Measurements from ENCODE around the gene FAM9C.

FAM9C gene

GRCh38 chrX:13009273-13009672, 35.1 kb downstream of the FAM9C start:
- H3K27me3 ChIP-seq (ENCODE audit: control insufficient read depth in 1 of 2, insufficient read depth in 1 of 2, low read length in 2 of 2): no peaks in the 10 kb centered on the region
- H3K18ac ChIP-seq (ENCODE audit: low read depth in 1 of 2, low read length in 2 of 2): no peak overlapping the region
- no peak overlapping the region for H3K4me2 ChIP-seq (ENCODE audit: low read length, poor library complexity, severe bottlenecking)
- H2BK120ac ChIP-seq (ENCODE audit: low read depth, low read length): no peak overlapping the region
- H2AFZ ChIP-seq (ENCODE audit: low read depth, low read length): no peak overlapping the region
- H3K23ac ChIP-seq (ENCODE audit: low read length in 2 of 2): no peak overlapping the region
- no peak overlapping the region for H3K27ac ChIP-seq (ENCODE audit: low read length, poor library complexity, severe bottlenecking)
- H3K14ac ChIP-seq (ENCODE audit: low read length in 2 of 2): no peak overlapping the region
- WGBS: 100% methylated on average over 1 of the region's 3 CpGs
- no peak overlapping the region for H3K4me3 ChIP-seq (ENCODE audit: insufficient read depth in 1 of 2, low read depth in 1 of 2, low read length in 2 of 2)
- peak overlapping the region; percentile 46 to 58 for H3K4ac ChIP-seq (ENCODE audit: low read depth in 1 of 2, low read length in 2 of 2)
- no peak overlapping the region for H4K91ac ChIP-seq (ENCODE audit: low read length)
- H2BK15ac ChIP-seq (ENCODE audit: low read depth, poor library complexity, severe bottlenecking): no peak overlapping the region
- H4K8ac ChIP-seq (ENCODE audit: low read length): no peak overlapping the region
- H3K79me1 ChIP-seq (replicated peaks; ENCODE audit: low read length, poor library complexity, severe bottlenecking): no peaks in the 10 kb centered on the region
- H3K4me1 ChIP-seq (ENCODE audit: control insufficient read depth, insufficient read depth, low read depth, low read length): no peaks in the 10 kb centered on the region
- H2BK12ac ChIP-seq (ENCODE audit: low read length in 2 of 2): peak overlapping the region in 1 of 2 experiments; percentile 54
- H2AK5ac ChIP-seq (ENCODE audit: low read length, severe bottlenecking): no peak overlapping the region
- H3K9me3 ChIP-seq (ENCODE audit: control insufficient read depth, low read length): no peaks in the 10 kb centered on the region
- DNase-seq: no peak
- H2BK5ac ChIP-seq (ENCODE audit: low read depth, low read length, poor library complexity, severe bottlenecking): no peak overlapping the region
- H3K9ac ChIP-seq (ENCODE audit: low read length): no peak overlapping the region
- H3K36me3 ChIP-seq (ENCODE audit: control insufficient read depth in 1 of 2, insufficient read depth in 2 of 2, low read depth in 1 of 2, low read length in 2 of 2): no peaks in the 10 kb centered on the region

- no peaks in the 10 kb centered on the region for H3K36me3 ChIP-seq (ENCODE audit: control insufficient read depth in 1 of 2, insufficient read depth in 2 of 2, low read depth in 1 of 2, low read length in 2 of 2)
- H3K23ac ChIP-seq (ENCODE audit: low read length in 2 of 2): no peak overlapping the region
- no peaks in the 10 kb centered on the region for H3K9me3 ChIP-seq (ENCODE audit: control insufficient read depth, low read length)
- H3K79me1 ChIP-seq (replicated peaks; ENCODE audit: low read length, poor library complexity, severe bottlenecking): no peaks in the 10 kb centered on the region
- H2BK12ac ChIP-seq (ENCODE audit: low read length in 2 of 2): peak overlapping the region; percentile 54 to 63
- no peak overlapping the region for H3K4ac ChIP-seq (ENCODE audit: low read depth in 1 of 2, low read length in 2 of 2)
- H3K9ac ChIP-seq (ENCODE audit: low read length): no peak overlapping the region
- H3K27ac ChIP-seq (ENCODE audit: low read length, poor library complexity, severe bottlenecking): no peak overlapping the region
- H3K4me3 ChIP-seq (ENCODE audit: insufficient read depth in 1 of 2, low read depth in 1 of 2, low read length in 2 of 2): no peak overlapping the region
- H2BK120ac ChIP-seq (ENCODE audit: low read depth, low read length): peak overlapping the region; percentile 61
- no peaks in the 10 kb centered on the region for H3K4me1 ChIP-seq (ENCODE audit: control insufficient read depth, insufficient read depth, low read depth, low read length)
- no peak overlapping the region for H3K18ac ChIP-seq (ENCODE audit: low read depth in 1 of 2, low read length in 2 of 2)
- no peak for DNase-seq
- no peak overlapping the region for H2BK5ac ChIP-seq (ENCODE audit: low read depth, low read length, poor library complexity, severe bottlenecking)
- no peak overlapping the region for H2AFZ ChIP-seq (ENCODE audit: low read depth, low read length)
- no peak overlapping the region for H3K4me2 ChIP-seq (ENCODE audit: low read length, poor library complexity, severe bottlenecking)
- no peak overlapping the region for H3K14ac ChIP-seq (ENCODE audit: low read length in 2 of 2)
- WGBS: 95% methylated on average over 3 of the region's 3 CpGs
- no peak overlapping the region for H2BK15ac ChIP-seq (ENCODE audit: low read depth, poor library complexity, severe bottlenecking)
- H2AK5ac ChIP-seq (ENCODE audit: low read length, severe bottlenecking): no peak overlapping the region
- H3K27me3 ChIP-seq (ENCODE audit: control insufficient read depth in 1 of 2, insufficient read depth in 1 of 2, low read length in 2 of 2): no peaks in the 10 kb centered on the region
- H4K91ac ChIP-seq (ENCODE audit: low read length): no peak overlapping the region
- no peak overlapping the region for H4K8ac ChIP-seq (ENCODE audit: low read length)
These were observed 35.6 kb downstream of the FAM9C start for GRCh38 chrX:13008851-13009250.

DNA sequence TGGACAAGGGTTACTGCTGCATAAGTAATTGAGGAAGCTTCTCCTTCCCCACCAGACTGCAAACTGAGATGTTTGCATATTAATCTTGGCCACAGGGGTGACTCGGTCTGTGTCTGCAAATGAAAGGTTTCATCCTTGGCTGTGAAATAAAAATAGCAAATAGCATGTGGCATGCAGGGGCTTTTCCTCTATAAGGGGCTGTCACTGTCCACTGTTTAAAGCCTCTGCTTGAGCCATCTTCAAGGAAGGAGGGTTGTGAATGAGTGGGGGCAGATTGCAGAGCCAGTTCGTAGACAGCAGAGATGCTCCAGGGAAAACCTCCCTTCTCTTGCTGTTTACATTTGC, 36.3 kb downstream of the FAM9C start:
- Histone ChIP-seq H3K4ac (ENCODE audit: low read depth in 1 of 2, low read length in 2 of 2) (no peak overlapping the region), H3K14ac (ENCODE audit: low read length in 2 of 2) (no peak overlapping the region), H3K18ac (ENCODE audit: low read depth in 1 of 2, low read length in 2 of 2) (peak overlapping the region in 1 of 2 experiments; percentile 17), H3K27ac (ENCODE audit: low read length, poor library complexity, severe bottlenecking) (no peak overlapping the region), H3K9me3 (ENCODE audit: control insufficient read depth, low read length) (no peaks in the 10 kb centered on the region), H4K91ac (ENCODE audit: low read length) (no peak overlapping the region), H3K27me3 (ENCODE audit: control insufficient read depth in 1 of 2, insufficient read depth in 1 of 2, low read length in 2 of 2) (no peaks in the 10 kb centered on the region), H3K4me3 (ENCODE audit: insufficient read depth in 1 of 2, low read depth in 1 of 2, low read length in 2 of 2) (no peak overlapping the region), H3K79me1 (replicated peaks; ENCODE audit: low read length, poor library complexity, severe bottlenecking) (no peaks in the 10 kb centered on the region), H2AFZ (ENCODE audit: low read depth, low read length) (no peak overlapping the region), H3K4me2 (ENCODE audit: low read length, poor library complexity, severe bottlenecking) (no peak overlapping the region), H2BK120ac (ENCODE audit: low read depth, low read length) (no peak overlapping the region), H3K23ac (ENCODE audit: low read length in 2 of 2) (no peak overlapping the region), H3K36me3 (ENCODE audit: control insufficient read depth in 1 of 2, insufficient read depth in 2 of 2, low read depth in 1 of 2, low read length in 2 of 2) (no peaks in the 10 kb centered on the region), H2AK5ac (ENCODE audit: low read length, severe bottlenecking) (no peak overlapping the region), H2BK12ac (ENCODE audit: low read length in 2 of 2) (peak overlapping the region in 1 of 2 experiments; percentile 29), H3K9ac (ENCODE audit: low read length) (no peak overlapping the region), H3K4me1 (ENCODE audit: control insufficient read depth, insufficient read depth, low read depth, low read length) (no peaks in the 10 kb centered on the region), H4K8ac (ENCODE audit: low read length) (no peak overlapping the region), H2BK5ac (ENCODE audit: low read depth, low read length, poor library complexity, severe bottlenecking) (no peak overlapping the region), H2BK15ac (ENCODE audit: low read depth, poor library complexity, severe bottlenecking) (no peak overlapping the region)
- WGBS: 0% methylated on average over 1 of the region's 2 CpGs
- peak; percentile 52 for DNase-seq

DNA sequence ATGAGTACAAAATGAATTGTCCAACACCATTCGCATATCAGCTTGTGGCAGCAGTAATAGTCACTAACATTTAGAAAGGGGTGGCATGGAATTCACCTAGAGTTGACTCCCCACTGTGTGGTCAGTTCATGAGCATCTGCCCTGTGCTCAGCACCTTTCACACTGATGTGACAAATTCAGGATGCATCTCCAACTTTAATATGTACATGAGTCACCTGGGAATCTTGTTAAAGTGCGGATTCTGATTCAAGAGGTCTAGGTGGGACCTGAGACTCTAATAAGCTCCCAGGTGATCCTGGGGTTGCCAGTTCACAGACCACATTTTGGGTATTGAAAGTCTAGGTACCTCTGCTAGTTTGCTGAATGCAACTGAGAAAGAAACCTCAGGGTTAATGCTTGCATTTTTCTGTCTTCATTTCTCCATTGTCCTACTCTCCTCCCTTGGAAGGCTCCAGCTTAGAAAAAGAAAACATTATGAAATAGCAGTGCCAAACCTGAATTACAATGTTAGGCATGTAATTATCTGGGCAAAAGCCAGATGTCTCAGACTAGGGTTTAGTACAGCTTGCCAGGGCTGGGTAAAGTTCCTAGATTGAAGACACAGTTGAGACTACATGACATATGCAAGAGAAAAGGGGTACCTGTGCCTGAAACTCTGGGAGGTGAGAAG, 36.8 kb downstream of the FAM9C start:
- no peaks in the 10 kb centered on the region for H3K27me3 ChIP-seq (ENCODE audit: control insufficient read depth in 1 of 2, insufficient read depth in 1 of 2, low read length in 2 of 2)
- no peak overlapping the region for H2BK5ac ChIP-seq (ENCODE audit: low read depth, low read length, poor library complexity, severe bottlenecking)
- H3K27ac ChIP-seq (ENCODE audit: low read length, poor library complexity, severe bottlenecking): no peak overlapping the region
- H3K9ac ChIP-seq (ENCODE audit: low read length): no peak overlapping the region
- H3K4me3 ChIP-seq (ENCODE audit: insufficient read depth in 1 of 2, low read depth in 1 of 2, low read length in 2 of 2): no peak overlapping the region
- H2BK120ac ChIP-seq (ENCODE audit: low read depth, low read length): no peak overlapping the region
- no peak for DNase-seq
- no peak overlapping the region for H4K91ac ChIP-seq (ENCODE audit: low read length)
- 93% methylated on average over 2 of the region's 2 CpGs for WGBS
- H3K4ac ChIP-seq (ENCODE audit: low read depth in 1 of 2, low read length in 2 of 2): no peak overlapping the region
- H3K4me2 ChIP-seq (ENCODE audit: low read length, poor library complexity, severe bottlenecking): no peak overlapping the region
- no peak overlapping the region for H4K8ac ChIP-seq (ENCODE audit: low read length)
- no peaks in the 10 kb centered on the region for H3K9me3 ChIP-seq (ENCODE audit: control insufficient read depth, low read length)
- no peak overlapping the region for H3K23ac ChIP-seq (ENCODE audit: low read length in 2 of 2)
- no peak overlapping the region for H2AK5ac ChIP-seq (ENCODE audit: low read length, severe bottlenecking)
- no peaks in the 10 kb centered on the region for H3K4me1 ChIP-seq (ENCODE audit: control insufficient read depth, insufficient read depth, low read depth, low read length)
- H3K79me1 ChIP-seq (replicated peaks; ENCODE audit: low read length, poor library complexity, severe bottlenecking): no peaks in the 10 kb centered on the region
- no peak overlapping the region for H3K14ac ChIP-seq (ENCODE audit: low read length in 2 of 2)
- H2BK12ac ChIP-seq (ENCODE audit: low read length in 2 of 2): peak overlapping the region in 1 of 2 experiments; percentile 29
- H3K18ac ChIP-seq (ENCODE audit: low read depth in 1 of 2, low read length in 2 of 2): peak overlapping the region; percentile 17 to 21
- no peak overlapping the region for H2AFZ ChIP-seq (ENCODE audit: low read depth, low read length)
- no peaks in the 10 kb centered on the region for H3K36me3 ChIP-seq (ENCODE audit: control insufficient read depth in 1 of 2, insufficient read depth in 2 of 2, low read depth in 1 of 2, low read length in 2 of 2)
- H2BK15ac ChIP-seq (ENCODE audit: low read depth, poor library complexity, severe bottlenecking): no peak overlapping the region
